NK-92 (cell line): ENCODE measurements around the gene ACVR2B.

Experiments
- DNase-seq: peaks from one replicate; lab custom pipeline; 2025; ENCODE audit not compliant: unreplicated experiment; lab: John Stamatoyannopoulos, UW

Gene ACVR2B

GRCh38 chr3:38480930-38481329, 27.2 kb downstream of the ACVR2B start:
- DNase-seq: no peak

GRCh38 chr3:38482951-38483350, 29.3 kb downstream of the ACVR2B start:
- no peak for DNase-seq

GRCh38 chr3:38487323-38487722, 33.6 kb downstream of the ACVR2B start:
- no peak for DNase-seq

- DNase-seq: no peak
Measured at GRCh38 chr3:38488949-38489348, 35.3 kb downstream of the ACVR2B start.

GRCh38 chr3:38489766-38490165, 36.1 kb downstream of the ACVR2B start:
- DNase-seq: no peak

- DNase-seq: no peak
Measured at GRCh38 chr3:38490281-38491030, 36.8 kb downstream of the ACVR2B start.

- no peak for DNase-seq
Measured at GRCh38 chr3:38491215-38491614, 37.5 kb downstream of the ACVR2B start.

- no peak for DNase-seq
Measured at GRCh38 chr3:38493031-38493430, 39.3 kb downstream of the ACVR2B start.

GRCh38 chr3:38496131-38496910, 42.6 kb downstream of the ACVR2B start, which contains the start of gene EXOG:
Gene EXOG (plus strand): TSS chr3:38496340. CDS start chr3:38496368, 28 bp downstream.
- peak; percentile 43 for DNase-seq

GRCh38 chr3:38497031-38497430, 43.3 kb downstream of the ACVR2B start:
- DNase-seq: no peak

GRCh38 chr3:38500688-38501417, 47.2 kb downstream of the ACVR2B start:
- DNase-seq: no peak

GRCh38 chr3:38507120-38507519, 53.4 kb downstream of the ACVR2B start:
- no peak for DNase-seq

GRCh38 chr3:38509732-38510131, 56.0 kb downstream of the ACVR2B start:
- DNase-seq: no peak

GRCh38 chr3:38510631-38511030, 56.9 kb downstream of the ACVR2B start:
- no peak for DNase-seq

GRCh38 chr3:38511546-38511945, 57.9 kb downstream of the ACVR2B start:
- no peak for DNase-seq

GRCh38 chr3:38515367-38515766, 61.7 kb downstream of the ACVR2B start:
- no peak for DNase-seq

GRCh38 chr3:38516669-38517068, 63.0 kb downstream of the ACVR2B start:
- DNase-seq: no peak

- DNase-seq: no peak
Measured at GRCh38 chr3:38519000-38519399, 65.3 kb downstream of the ACVR2B start.

- DNase-seq: no peak
Measured at GRCh38 chr3:38519651-38520050, 66.0 kb downstream of the ACVR2B start.

- no peak for DNase-seq
Measured at GRCh38 chr3:38521391-38521987, 67.8 kb downstream of the ACVR2B start.

- no peak for DNase-seq
Measured at GRCh38 chr3:38522002-38522401, 68.3 kb downstream of the ACVR2B start.
